Neural cell (in vitro differentiated cells): ENCODE data around the gene ZBP1. TPM values are rescaled to one million over a fixed set of nuclear protein-coding genes. Genes with fewer than 3 reads are reported as not detected.

Source experiments
- H2AFZ ChIP-seq: fragments of 200-600, 300-800 bp; sonication (generic), shearing (Covaris generic); 2 replicates; pipeline ENCODE4 v1.6.0; 2014; ENCODE audit warnings: low read depth, mild to moderate bottlenecking, antibody characterized with exemption, low read length, moderate library complexity
- H3F3A ChIP-seq: fragments of 200-600 bp; shearing (Covaris generic); 2 replicates; pipeline ENCODE4 v1.6.1; 2016; ENCODE audit warnings: mild to moderate bottlenecking, moderate library complexity, mixed read lengths, antibody characterized with exemption, low read length; ENCODE audit not compliant: insufficient read depth, poor library complexity, severe bottlenecking
- H3K27ac ChIP-seq: fragments of 200-600, 300-800 bp; sonication (generic), shearing (Covaris generic); 2 replicates; pipeline ENCODE4 v1.5.1; 2014; ENCODE audit warnings: mild to moderate bottlenecking, low read length, moderate library complexity
- H3K27me3 ChIP-seq: fragments of 300-800, 200-600 bp; sonication (generic), shearing (Covaris generic); 2 replicates; pipeline ENCODE4 v1.6.0; 2014; ENCODE audit warnings: mild to moderate bottlenecking, low read depth, low read length, moderate library complexity; ENCODE audit not compliant: insufficient read depth
- H3K36me3 ChIP-seq: fragments of 300-800, 200-600 bp; sonication (generic), shearing (Covaris generic); 2 replicates; pipeline ENCODE4 v1.5.1; 2014; ENCODE audit warnings: mild to moderate bottlenecking, antibody characterized with exemption, low read length, moderate library complexity; ENCODE audit not compliant: insufficient read depth
- H3K4me2 ChIP-seq: fragments of 300-800, 200-600 bp; sonication (generic), shearing (Covaris generic); 2 replicates; pipeline ENCODE4 v1.6.0; 2014; ENCODE audit warnings: mild to moderate bottlenecking, low read length
- H3K4me3 ChIP-seq: fragments of 300-800, 200-600 bp; sonication (generic), shearing (Covaris generic); 2 replicates; pipeline ENCODE4 v1.5.1; 2014; ENCODE audit warnings: mild to moderate bottlenecking, low read length, moderate library complexity
- H3K79me2 ChIP-seq: fragments of 200-600 bp; shearing (Covaris generic); replicated peaks from 2 replicates; pipeline ENCODE4 v1.6.0; 2014; ENCODE audit warnings: mild to moderate bottlenecking, low read length, moderate library complexity; ENCODE audit not compliant: insufficient read depth
- H3K9ac ChIP-seq: fragments of 300-800, 200-600 bp; sonication (generic), shearing (Covaris generic); 2 replicates; pipeline ENCODE4 v1.6.1; 2016; ENCODE audit warnings: mild to moderate bottlenecking, low read length, mixed read lengths
- H3K9me2 ChIP-seq: fragments of 200-600 bp; shearing (Covaris generic); 2 replicates; pipeline ENCODE4 v1.6.1; 2016; ENCODE audit warnings: mild to moderate bottlenecking, low read length, mixed read lengths; ENCODE audit not compliant: insufficient read depth
- H3K9me3 ChIP-seq: fragments of 200-600, 300-800 bp; sonication (generic), shearing (Covaris generic); 2 replicates; pipeline ENCODE4 v1.6.1; 2016; ENCODE audit warnings: mild to moderate bottlenecking, mixed run types, low read length, moderate library complexity, mixed read lengths
- H4K20me1 ChIP-seq: fragments of 200-600 bp; shearing (Covaris generic); 2 replicates; pipeline ENCODE4 v1.6.1; 2016; ENCODE audit warnings: mild to moderate bottlenecking, mixed run types; ENCODE audit not compliant: insufficient read depth
- EP300 ChIP-seq: fragments of 450-650 bp; conservative IDR thresholded peaks from 2 replicates; pipeline ENCODE4 v1.6.1; 2014; ENCODE audit warnings: antibody characterized with exemption, mild to moderate bottlenecking, moderate library complexity; ENCODE audit not compliant: poor library complexity, severe bottlenecking
- EZH2 ChIP-seq: fragments of 200-600, 300-800 bp; shearing (Covaris generic), sonication (generic); IDR thresholded peaks from 2 replicates; pipeline ENCODE4 v1.6.1; 2014; ENCODE audit warnings: antibody characterized with exemption, low read length, borderline replicate concordance, mild to moderate bottlenecking; ENCODE audit not compliant: insufficient read depth, poor library complexity, severe bottlenecking
- MXI1 ChIP-seq: fragments of 450-650 bp; conservative IDR thresholded peaks from 2 replicates; pipeline ENCODE4 v1.6.1; 2014; ENCODE audit warnings: antibody characterized with exemption, mild to moderate bottlenecking; ENCODE audit not compliant: poor library complexity, severe bottlenecking
- POLR2AphosphoS5 ChIP-seq: IDR thresholded peaks from 2 replicates; pipeline ENCODE4 v1.6.1; 2012
- RAD21 ChIP-seq: fragments of 450-650 bp; conservative IDR thresholded peaks from 2 replicates; pipeline ENCODE4 v1.6.1; 2014; ENCODE audit warnings: antibody characterized with exemption, mild to moderate bottlenecking, moderate library complexity
- SMC3 ChIP-seq: fragments of 450-650 bp; conservative IDR thresholded peaks from 2 replicates; pipeline ENCODE4 v1.6.1; 2014; ENCODE audit warnings: antibody characterized with exemption, mild to moderate bottlenecking, moderate library complexity; ENCODE audit not compliant: poor library complexity
- TAF1 ChIP-seq: IDR thresholded peaks from 2 replicates; pipeline ENCODE4 v1.6.1; 2012; ENCODE audit warnings: low read depth
- polyA plus RNA-seq: library from polyadenylated mRNA; depleted of rRNA; stranded (reverse); fragments of >200 nt; gene quantifications from 2 replicates; pipeline ENCODE4 v1.2.3, GENCODE V29; 2014
- TF ChIP-seq, protein P1 (sequence below): IDR thresholded peaks from 2 replicates; pipeline ENCODE4 v1.6.1; 2012; ENCODE audit warnings: borderline replicate concordance
- TF ChIP-seq, protein P2 (sequence below): fragments of 450-650 bp; IDR thresholded peaks from 2 replicates; pipeline ENCODE4 v1.5.1; 2014; ENCODE audit warnings: antibody characterized with exemption, mild to moderate bottlenecking, moderate library complexity; ENCODE audit not compliant: poor library complexity, severe bottlenecking

ZBP1 gene
- polyA plus RNA-seq, 1 donor from 2014 or later: not detected

DNA sequence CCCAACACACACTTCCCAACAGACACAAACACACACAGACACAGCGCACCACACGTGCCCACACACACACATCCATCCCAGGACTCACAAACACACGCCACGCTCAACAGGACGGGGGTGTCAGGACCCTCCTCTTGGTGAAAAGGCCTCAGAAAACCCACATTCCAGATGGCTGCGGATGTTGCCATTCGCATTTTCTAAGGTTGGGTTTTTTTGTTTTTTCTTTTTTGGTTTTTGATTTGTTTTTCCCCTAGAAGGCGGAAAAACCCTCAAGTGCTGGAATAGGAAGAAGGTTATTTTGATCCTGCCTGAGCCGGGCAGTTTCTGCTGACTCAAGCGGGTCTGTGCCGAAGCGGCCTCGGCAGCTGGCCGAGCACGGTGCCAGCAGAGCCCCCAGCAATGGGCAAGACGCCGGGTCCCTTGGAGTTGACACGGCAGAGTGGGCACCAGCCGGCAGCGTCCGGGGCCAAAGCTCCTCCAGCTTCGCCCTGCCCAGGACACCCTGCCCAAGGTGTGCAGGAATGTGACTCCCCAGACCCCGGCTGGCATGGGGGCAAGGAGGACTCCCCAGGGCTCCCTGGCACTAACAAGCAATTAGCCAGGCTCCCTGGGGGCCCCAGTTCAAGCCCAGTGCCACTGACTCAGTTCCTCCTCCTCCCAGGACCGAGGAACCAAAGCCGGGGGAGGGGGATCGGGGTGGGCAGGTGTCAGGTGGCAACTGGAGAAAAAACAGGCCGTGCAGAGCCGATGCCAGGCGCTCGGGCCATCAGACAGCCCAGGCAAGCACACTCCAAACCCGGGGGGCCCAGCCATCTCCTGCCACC lies 40.9 kb upstream of the ZBP1 start:
- Histone ChIP-seq H4K20me1 (no peaks in the 10 kb centered on the region), H3K27ac (no peak overlapping the region), H3K4me3 (no peak overlapping the region), H3K9me3 (no peaks in the 10 kb centered on the region), H2AFZ (no peak overlapping the region), H3K4me2 (no peak overlapping the region), H3K79me2 (no peaks in the 10 kb centered on the region), H3K27me3 (no peaks in the 10 kb centered on the region), H3K9ac (no peak overlapping the region), H3K36me3 (no peaks in the 10 kb centered on the region), H3K9me2 (no peaks in the 10 kb centered on the region), H3F3A (no peaks in the 10 kb centered on the region)
- TF ChIP-seq RAD21: no peak
- TF ChIP-seq TAF1: no peak
- TF ChIP-seq EP300: no peak
- no peak for TF ChIP-seq MXI1
- TF ChIP-seq, protein P1, sequence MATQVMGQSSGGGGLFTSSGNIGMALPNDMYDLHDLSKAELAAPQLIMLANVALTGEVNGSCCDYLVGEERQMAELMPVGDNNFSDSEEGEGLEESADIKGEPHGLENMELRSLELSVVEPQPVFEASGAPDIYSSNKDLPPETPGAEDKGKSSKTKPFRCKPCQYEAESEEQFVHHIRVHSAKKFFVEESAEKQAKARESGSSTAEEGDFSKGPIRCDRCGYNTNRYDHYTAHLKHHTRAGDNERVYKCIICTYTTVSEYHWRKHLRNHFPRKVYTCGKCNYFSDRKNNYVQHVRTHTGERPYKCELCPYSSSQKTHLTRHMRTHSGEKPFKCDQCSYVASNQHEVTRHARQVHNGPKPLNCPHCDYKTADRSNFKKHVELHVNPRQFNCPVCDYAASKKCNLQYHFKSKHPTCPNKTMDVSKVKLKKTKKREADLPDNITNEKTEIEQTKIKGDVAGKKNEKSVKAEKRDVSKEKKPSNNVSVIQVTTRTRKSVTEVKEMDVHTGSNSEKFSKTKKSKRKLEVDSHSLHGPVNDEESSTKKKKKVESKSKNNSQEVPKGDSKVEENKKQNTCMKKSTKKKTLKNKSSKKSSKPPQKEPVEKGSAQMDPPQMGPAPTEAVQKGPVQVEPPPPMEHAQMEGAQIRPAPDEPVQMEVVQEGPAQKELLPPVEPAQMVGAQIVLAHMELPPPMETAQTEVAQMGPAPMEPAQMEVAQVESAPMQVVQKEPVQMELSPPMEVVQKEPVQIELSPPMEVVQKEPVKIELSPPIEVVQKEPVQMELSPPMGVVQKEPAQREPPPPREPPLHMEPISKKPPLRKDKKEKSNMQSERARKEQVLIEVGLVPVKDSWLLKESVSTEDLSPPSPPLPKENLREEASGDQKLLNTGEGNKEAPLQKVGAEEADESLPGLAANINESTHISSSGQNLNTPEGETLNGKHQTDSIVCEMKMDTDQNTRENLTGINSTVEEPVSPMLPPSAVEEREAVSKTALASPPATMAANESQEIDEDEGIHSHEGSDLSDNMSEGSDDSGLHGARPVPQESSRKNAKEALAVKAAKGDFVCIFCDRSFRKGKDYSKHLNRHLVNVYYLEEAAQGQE: no peak
- TF ChIP-seq SMC3: no peak
- TF ChIP-seq, protein P2, sequence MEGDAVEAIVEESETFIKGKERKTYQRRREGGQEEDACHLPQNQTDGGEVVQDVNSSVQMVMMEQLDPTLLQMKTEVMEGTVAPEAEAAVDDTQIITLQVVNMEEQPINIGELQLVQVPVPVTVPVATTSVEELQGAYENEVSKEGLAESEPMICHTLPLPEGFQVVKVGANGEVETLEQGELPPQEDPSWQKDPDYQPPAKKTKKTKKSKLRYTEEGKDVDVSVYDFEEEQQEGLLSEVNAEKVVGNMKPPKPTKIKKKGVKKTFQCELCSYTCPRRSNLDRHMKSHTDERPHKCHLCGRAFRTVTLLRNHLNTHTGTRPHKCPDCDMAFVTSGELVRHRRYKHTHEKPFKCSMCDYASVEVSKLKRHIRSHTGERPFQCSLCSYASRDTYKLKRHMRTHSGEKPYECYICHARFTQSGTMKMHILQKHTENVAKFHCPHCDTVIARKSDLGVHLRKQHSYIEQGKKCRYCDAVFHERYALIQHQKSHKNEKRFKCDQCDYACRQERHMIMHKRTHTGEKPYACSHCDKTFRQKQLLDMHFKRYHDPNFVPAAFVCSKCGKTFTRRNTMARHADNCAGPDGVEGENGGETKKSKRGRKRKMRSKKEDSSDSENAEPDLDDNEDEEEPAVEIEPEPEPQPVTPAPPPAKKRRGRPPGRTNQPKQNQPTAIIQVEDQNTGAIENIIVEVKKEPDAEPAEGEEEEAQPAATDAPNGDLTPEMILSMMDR: no peak
- no peak for TF ChIP-seq EZH2
- TF ChIP-seq POLR2AphosphoS5: no peak

DNA sequence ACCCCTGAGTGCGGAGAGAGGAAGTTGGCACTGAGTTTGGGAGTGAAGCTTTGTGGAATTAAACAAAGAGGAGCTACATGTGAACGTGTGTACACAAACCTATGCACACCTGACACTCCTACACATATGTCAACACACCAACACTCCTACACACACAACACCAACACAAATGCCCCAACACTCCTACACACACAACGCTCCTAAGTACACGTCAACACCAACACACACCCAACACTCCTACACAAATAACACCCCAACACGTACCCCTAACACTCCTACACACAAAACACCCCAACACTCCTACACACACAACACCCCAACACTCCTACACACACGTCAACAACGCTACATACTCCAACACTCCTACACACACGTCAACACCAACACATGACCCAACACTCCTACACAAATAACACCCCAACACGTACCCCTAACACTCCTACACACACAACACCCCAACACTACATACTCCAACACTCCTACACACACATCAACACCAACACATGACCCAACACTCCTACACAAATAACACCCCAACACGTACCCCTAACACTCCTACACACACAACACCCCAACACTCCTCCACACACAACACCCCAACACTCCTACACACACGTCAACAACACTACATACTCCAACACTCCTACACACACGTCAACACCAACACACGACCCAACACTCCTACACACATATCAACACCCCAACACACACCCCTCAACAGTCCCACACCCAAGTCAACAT lies 40.1 kb upstream of the ZBP1 start:
- Histone ChIP-seq H4K20me1 (no peaks in the 10 kb centered on the region), H3K79me2 (no peaks in the 10 kb centered on the region), H3K9me3 (no peaks in the 10 kb centered on the region), H3K36me3 (no peaks in the 10 kb centered on the region), H3F3A (no peaks in the 10 kb centered on the region), H3K4me3 (no peak overlapping the region), H3K9me2 (no peaks in the 10 kb centered on the region), H2AFZ (no peak overlapping the region), H3K27me3 (no peaks in the 10 kb centered on the region), H3K27ac (no peak overlapping the region), H3K4me2 (no peak overlapping the region), H3K9ac (no peak overlapping the region)
- TF ChIP-seq RAD21: no peak
- no peak for TF ChIP-seq EP300
- TF ChIP-seq, protein P1: no peak
- no peak for TF ChIP-seq SMC3
- no peak for TF ChIP-seq MXI1
- TF ChIP-seq TAF1: no peak
- no peak for TF ChIP-seq EZH2
- TF ChIP-seq, protein P2: no peak
- TF ChIP-seq POLR2AphosphoS5: no peak
